ENCODE data around the gene TICAM1. TPM values are rescaled to one million over a fixed set of nuclear protein-coding genes. Genes with fewer than 3 reads are reported as not detected.
A peak's percentile ranks its signal among the peaks of the same experiment; 100 is the strongest.
"Not testable (repeated sequence)": the region's sequence is repeated elsewhere in the genome, so short reads cannot be mapped to it uniquely, and the experiment has no call there.

The TICAM1 gene
- total and polyA plus RNA-seq, 10 donors = 4.4 to 21.0 (median 12.1) TPM

GRCh38 chr19:4800591-4801081, 30.9 kb downstream of the TICAM1 start:
- Histone ChIP-seq H3K36me3 (peaks cover 0 to 36% (median 13%) of the 10 kb centered on the region in 6 donors), H3K4me3 (no peak overlapping the region), H3K27ac (no peak overlapping the region), H3K27me3 (replicated peaks in 1 of 7) (no peaks in the 10 kb centered on the region), H3K4me1 (peaks cover 2 to 24% (median 19%) of the 10 kb centered on the region in 6 donors), H3K9me3 (no peaks in the 10 kb centered on the region)
- TF ChIP-seq POLR2A (IDR thresholded peaks at IDR 0.05) = no peak
- TF ChIP-seq CTCF (IDR thresholded peaks at IDR 0.05 in 8 of 11, conservative IDR thresholded peaks at IDR 0.05 in 3 of 11) = no peak
- intact Hi-C loops (cut with DNase I; ENCODE audit: low total_unique reads) = loop anchor here (5.0 kb wide), 1 partner anchor 68 kb away; no protein-coding TSS in a partner anchor
- no peak for DNase-seq
- WGBS, 5 donors = 75 to 87% (median 81%) methylated on average over 18 to 23 of the region's 23 CpGs

DNA sequence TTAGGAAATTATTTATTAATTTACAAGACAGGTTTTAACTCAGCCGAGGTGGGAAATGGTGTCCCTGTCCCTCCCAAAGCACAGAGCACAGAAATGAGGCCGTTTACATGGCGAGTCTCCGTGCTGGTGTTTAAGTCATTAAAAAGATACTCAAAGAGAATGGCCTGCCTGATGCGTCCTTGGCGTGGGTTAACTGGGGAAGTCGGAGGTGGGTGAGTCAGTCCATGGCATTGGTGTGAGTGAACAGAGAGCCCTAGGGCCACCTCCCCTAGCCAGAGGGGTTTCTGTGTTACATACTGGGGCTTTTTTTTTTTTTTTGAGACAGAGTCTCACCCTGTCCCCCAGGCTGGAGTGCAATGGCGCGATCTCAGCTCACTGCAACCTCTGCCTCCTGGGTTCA, 36.1 kb downstream of the TICAM1 start:
- DNase-seq = no peak
- no peak overlapping the region for H3K27ac ChIP-seq
- no peak for TF ChIP-seq POLR2AphosphoS5 (IDR thresholded peaks at IDR 0.05)
- no peak for TF ChIP-seq CTCF (IDR thresholded peaks at IDR 0.05 in 8 of 11, conservative IDR thresholded peaks at IDR 0.05 in 3 of 11)
- no peak for TF ChIP-seq POLR2A (IDR thresholded peaks at IDR 0.05)
- H3K9me3 ChIP-seq = no peaks in the 10 kb centered on the region
- no peaks in the 10 kb centered on the region for H3K27me3 ChIP-seq (replicated peaks in 1 of 7)
- peaks cover 0 to 68% (median 41%) of the 10 kb centered on the region in 6 donors for H3K36me3 ChIP-seq
- intact Hi-C loops (cut with DNase I; ENCODE audit: low total_unique reads) = no loop called here
- H3K4me3 ChIP-seq = no peak overlapping the region
- peaks cover 18 to 56% (median 53%) of the 10 kb centered on the region in 6 donors for H3K4me1 ChIP-seq
- WGBS, 5 donors = 72 to 87% (median 82%) methylated on average over 9 of the region's 9 CpGs

DNA sequence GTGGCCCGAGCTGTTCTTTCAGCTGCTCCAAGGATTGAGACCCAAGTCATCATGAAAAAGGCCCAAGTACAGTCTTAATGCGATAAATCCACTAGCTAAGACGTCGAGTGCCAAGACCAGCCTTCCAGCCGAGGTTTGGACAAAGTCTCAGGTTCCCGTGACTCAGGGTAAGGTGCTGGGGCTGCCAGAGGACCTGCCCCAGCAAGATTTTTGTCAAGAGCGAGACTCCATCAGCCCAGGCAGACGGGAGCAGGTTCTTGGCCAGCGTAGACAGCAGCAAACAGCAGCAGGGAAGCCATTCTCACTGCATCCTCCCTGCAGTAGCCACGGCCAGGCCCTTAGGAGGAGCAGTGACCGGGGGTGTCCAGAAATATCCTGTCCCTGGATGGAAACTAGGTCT, 36.5 kb downstream of the TICAM1 start:
- intact Hi-C loops (cut with DNase I; ENCODE audit: low total_unique reads) = loop anchor here (5.0 kb wide), 1 partner anchor 73 kb away; the partner anchor contains the start of gene DPP9
- 82 to 90% (median 89%) methylated on average over 6 to 11 of the region's 11 CpGs for WGBS, 5 donors
- no peak for DNase-seq
- no peak overlapping the region for H3K4me3 ChIP-seq
- no peak for TF ChIP-seq CTCF (IDR thresholded peaks at IDR 0.05 in 8 of 11, conservative IDR thresholded peaks at IDR 0.05 in 3 of 11)
- TF ChIP-seq POLR2A (IDR thresholded peaks at IDR 0.05) = no peak
- TF ChIP-seq POLR2AphosphoS5 (IDR thresholded peaks at IDR 0.05) = no peak
- no peaks in the 10 kb centered on the region for H3K27me3 ChIP-seq (replicated peaks in 1 of 7)
- peaks cover 0 to 68% (median 41%) of the 10 kb centered on the region in 6 donors for H3K36me3 ChIP-seq
- H3K9me3 ChIP-seq = no peaks in the 10 kb centered on the region
- peaks cover 18 to 59% (median 55%) of the 10 kb centered on the region in 6 donors for H3K4me1 ChIP-seq
- H3K27ac ChIP-seq = peak overlapping the region in 1 of 8 donors; percentile 14

DNA sequence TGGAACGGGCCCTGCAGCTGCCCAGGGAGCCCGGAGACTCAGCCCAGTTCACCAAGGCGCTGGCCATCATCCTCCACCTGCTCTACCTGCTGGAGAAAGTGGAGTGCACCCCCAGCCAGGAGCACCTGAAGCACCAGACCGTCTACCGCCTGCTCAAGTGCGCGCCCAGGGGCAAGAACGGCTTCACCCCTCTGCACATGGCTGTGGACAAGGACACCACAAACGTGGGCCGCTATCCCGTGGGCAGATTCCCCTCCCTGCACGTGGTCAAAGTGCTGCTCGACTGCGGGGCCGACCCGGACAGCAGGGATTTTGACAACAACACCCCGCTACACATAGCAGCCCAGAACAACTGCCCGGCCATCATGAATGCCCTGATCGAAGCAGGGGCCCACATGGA, 38.2 kb downstream of the TICAM1 start:
- not testable (repeated sequence) for H3K27me3 ChIP-seq (replicated peaks in 1 of 7); H3K9me3 ChIP-seq; H3K27ac ChIP-seq
- 83 to 89% (median 87%) methylated on average over 8 to 19 of the region's 19 CpGs for WGBS, 5 donors
- peaks cover 18 to 59% (median 55%) of the 10 kb centered on the region in 6 donors for H3K4me1 ChIP-seq
- peak overlapping the region in 2 of 8 donors; percentile 89 to 99 for H3K4me3 ChIP-seq
- intact Hi-C loops (cut with DNase I; ENCODE audit: low total_unique reads) = loop anchor here (5.0 kb wide), 1 partner anchor 71 kb away; the partner anchor contains the start of gene DPP9
- H3K36me3 ChIP-seq = peaks cover 0 to 60% (median 41%) of the 10 kb centered on the region in 6 donors
- DNase-seq = peak; percentile 77

- not testable (repeated sequence) for H3K27me3 ChIP-seq (replicated peaks in 1 of 7); H3K9me3 ChIP-seq
- peak; percentile 81 for DNase-seq
- 88 to 95% (median 91%) methylated on average over 14 to 24 of the region's 24 CpGs for WGBS, 5 donors
- H3K4me1 ChIP-seq = peaks cover 18 to 59% (median 55%) of the 10 kb centered on the region in 6 donors
- intact Hi-C loops (cut with DNase I; ENCODE audit: low total_unique reads) = loop anchor here (5.0 kb wide), 1 partner anchor 71 kb away; the partner anchor contains the start of gene DPP9
- peaks cover 0 to 55% (median 41%) of the 10 kb centered on the region in 6 donors for H3K36me3 ChIP-seq
- peak overlapping the region in 1 of 8 donors; percentile 95 for H3K27ac ChIP-seq
- H3K4me3 ChIP-seq = peak overlapping the region in 7 of 8 donors; percentile 85 to 99 (median 94)
Observed at GRCh38 chr19:4792866-4793195, 38.7 kb downstream of the TICAM1 start.

- H3K9me3 ChIP-seq; H3K27me3 ChIP-seq (replicated peaks in 1 of 7): not testable (repeated sequence)
- peak overlapping the region; percentile 85 to 99 (median 94) for H3K4me3 ChIP-seq
- peak overlapping the region; percentile 88 to 98 (median 94) for H3K27ac ChIP-seq
- intact Hi-C loops (cut with DNase I; ENCODE audit: low total_unique reads) = loop anchor here (5.0 kb wide), 1 partner anchor 70 kb away; the partner anchor contains the start of gene DPP9
- peaks cover 0 to 49% (median 41%) of the 10 kb centered on the region in 6 donors for H3K36me3 ChIP-seq
- 0 to 43% (median 10%) methylated on average over 6 to 75 of the region's 75 CpGs for WGBS, 5 donors
- DNase-seq = peak; percentile 87
- peaks cover 18 to 59% (median 55%) of the 10 kb centered on the region in 6 donors for H3K4me1 ChIP-seq
Observed at GRCh38 chr19:4792019-4792865, 39.3 kb downstream of the TICAM1 start.
